Globus pallidus (tissue), 1 donor: ENCODE data around the gene CFAP44.
A peak's percentile ranks its signal among the peaks of the same experiment; 100 is the strongest.
"Not testable (repeated sequence)": the region's sequence is repeated elsewhere in the genome, so short reads cannot be mapped to it uniquely, and the experiment has no call there.

Source experiments
- DNase-seq: peaks from one replicate; pipeline ENCODE4 v3.0.0-alpha.2; 2015; ENCODE audit warnings: low spot score

Gene CFAP44, protein sequence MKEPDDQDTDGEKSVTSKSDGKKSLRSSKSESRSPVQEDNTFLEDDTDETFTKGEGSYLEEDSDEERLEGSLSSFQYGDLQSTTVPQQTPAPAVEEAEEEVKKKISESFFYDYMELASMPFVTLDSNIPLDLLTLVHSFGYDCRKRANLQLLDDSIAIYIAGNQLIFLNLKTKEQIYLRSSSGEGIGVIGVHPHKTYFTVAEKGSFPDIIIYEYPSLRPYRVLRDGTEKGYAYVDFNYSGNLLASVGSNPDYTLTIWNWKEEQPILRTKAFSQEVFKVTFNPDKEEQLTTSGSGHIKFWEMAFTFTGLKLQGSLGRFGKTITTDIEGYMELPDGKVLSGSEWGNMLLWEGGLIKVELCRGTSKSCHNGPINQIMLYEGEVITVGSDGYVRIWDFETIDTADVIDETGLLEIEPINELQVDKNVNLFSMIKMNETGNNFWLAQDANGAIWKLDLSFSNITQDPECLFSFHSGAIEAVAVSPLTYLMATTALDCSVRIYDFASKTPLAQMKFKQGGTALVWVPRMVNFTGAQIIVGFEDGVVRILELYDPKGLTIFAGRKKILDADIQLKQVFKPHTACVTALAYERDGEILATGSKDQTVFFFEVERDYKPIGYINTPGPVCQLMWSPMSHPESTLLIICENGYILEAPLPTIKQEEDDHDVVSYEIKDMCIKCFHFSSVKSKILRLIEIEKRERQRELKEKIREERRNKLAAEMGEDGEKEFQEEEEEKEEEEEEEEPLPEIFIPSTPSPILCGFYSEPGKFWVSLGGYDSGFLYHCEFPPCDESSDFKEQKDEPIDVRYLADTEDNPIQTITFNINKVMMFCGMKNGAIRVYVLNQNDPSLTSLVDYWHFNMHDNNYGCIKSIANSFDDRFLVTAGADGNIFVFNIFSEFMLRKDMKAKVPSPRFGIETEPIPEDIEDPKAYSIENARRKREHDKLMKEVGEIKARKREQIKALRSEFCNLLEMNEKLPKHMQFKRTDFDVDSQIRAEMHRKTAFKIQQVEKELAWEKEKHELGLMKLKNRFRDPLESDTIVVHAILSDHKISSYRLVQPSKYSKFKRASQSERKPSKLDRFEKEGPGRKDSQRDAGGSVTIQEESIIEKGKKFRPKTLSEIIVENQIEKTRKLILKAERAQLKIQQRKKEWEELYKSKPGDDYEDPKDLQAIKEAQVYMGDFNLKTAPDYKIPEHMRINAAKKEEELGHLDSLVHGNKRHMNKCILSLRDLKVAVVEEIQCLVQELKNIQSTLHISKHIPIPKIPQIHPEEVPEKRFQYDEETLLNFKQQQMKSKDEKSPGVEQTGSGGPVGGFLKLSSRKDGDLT (N-terminal part only)

DNA sequence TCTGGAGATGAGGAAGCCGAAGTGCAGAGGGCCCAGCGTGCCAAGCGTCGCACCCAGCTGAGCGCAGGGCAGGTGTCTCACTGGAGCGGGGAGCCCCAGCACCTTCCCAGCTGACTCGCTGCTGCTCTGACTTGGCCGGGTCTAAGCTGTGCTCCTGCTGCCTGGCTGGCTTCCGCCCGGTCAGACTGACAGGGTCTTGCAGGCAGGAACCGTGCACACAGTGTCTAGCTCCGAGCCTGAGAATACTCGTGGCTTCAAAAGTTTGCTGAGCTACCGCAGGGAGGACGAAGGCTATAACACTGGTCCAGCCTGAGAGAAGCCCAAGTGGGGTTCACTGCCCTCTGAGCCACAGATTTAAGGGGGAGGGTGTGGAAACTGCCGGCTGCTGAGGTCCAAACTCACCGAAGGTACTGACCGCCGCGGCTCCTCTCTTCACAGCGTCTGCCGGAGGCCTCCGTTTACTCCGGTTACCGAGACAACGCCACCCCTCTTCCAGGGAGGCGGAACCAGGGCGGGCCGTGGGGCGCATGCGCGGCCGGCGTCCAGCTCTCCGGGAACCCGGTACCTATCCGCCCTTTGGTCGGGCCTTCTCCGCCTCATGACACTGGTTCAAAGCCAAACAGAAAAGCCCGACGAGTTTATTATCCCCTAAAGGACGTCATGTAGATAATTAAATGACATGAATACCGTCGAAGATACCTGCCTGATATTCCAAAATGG, at the start of gene CFAP44:
Gene CFAP44 (minus strand): TSS at position 443 of the 720 bp plus-strand sequence. CDS start 7,829 bp downstream, outside the sequence.
- peak; percentile 54 for DNase-seq

DNA sequence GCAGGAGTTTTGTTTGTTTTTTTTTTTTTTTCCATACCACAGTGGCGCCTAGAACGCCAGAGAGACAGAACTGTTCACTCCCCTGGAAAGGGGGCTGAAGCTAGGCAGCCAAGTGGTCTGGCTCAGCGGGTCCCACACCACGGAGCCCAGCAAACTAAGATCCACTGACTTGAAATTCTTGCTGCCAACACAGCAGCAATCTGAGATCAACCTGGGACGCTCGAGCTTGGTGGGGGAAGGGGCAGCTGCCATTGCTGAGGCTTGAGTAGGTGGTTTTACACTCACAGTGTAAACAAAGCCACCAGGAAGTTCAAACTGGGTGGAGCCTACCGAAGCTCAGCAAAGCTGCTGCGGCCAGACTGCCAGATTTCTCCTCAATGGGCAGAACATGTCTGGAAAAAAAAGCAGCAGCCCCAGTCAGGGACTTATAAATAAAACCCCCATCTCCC, 43.9 kb upstream of the CFAP44 start:
- no peak for DNase-seq

GRCh38 chr3:113468539-113468938, 27.2 kb upstream of the CFAP44 start:
- DNase-seq: no peak

- no peak for DNase-seq
Measured at GRCh38 chr3:113461488-113461887, 20.2 kb upstream of the CFAP44 start.

DNA sequence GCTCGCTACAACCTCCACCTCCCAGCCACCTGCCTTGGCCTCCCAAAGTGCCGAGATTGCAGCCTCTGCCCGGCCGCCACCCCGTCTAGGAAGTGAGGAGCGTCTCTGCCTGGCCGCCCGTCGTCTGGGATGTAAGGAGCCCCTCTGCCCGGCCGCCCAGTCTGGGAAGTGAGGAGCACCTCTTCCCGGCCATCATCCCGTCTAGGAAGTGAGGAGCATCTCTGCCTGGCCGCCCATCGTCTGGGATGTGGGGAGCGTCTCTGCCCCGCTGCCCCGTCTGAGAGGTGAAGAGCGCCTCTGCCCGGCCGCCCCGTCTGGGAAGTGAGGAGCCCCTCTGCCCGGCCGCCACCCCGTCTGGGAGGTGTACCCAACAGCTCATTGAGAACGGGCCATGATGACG, 17.3 kb upstream of the CFAP44 start:
- not testable (repeated sequence) for DNase-seq

DNA sequence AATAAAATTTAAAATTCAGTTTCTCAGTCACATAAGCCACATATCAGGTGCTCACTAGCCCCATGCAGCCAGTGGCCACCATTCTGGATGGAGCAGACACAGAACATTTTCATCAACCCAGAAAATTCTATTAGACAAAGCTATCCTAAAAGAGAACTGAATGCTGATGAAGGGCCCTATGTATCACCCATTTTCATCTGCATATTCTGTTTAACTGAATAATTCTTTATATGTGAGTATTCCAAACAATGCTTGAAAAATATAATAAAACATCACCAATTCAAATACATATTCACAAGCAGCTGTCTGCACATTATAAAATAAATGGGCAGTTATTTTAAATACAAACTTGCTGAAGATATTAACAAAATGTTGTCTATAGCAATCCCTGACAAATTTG, 14.2 kb upstream of the CFAP44 start:
- no peak for DNase-seq

DNA sequence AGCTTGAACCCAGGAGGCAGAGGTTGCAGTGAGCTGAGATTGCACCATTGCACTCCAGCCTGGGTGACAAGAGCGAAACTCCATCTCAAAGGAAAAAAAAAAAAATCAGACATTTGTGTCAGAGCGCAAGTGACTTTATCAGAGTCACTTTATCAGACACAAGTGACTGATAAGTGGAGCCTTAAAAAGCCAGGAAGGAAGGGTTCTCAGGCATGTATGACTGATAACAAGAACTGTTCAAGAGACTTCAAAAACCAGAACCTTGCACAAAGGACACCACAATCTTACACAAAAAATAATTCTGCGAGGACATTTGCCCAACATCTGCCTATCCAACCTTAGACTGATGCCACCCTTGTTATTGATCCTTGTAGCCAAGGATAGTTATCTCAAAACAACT, 13.3 kb upstream of the CFAP44 start:
- no peak for DNase-seq

GRCh38 chr3:113454057-113454456, 12.8 kb upstream of the CFAP44 start:
- DNase-seq: no peak

- no peak for DNase-seq
Measured at GRCh38 chr3:113450911-113451310, 9.6 kb upstream of the CFAP44 start.

- no peak for DNase-seq
Measured at GRCh38 chr3:113439606-113440005, 1.7 kb downstream of the CFAP44 start.

GRCh38 chr3:113438224-113438623, 3.1 kb downstream of the CFAP44 start:
- no peak for DNase-seq

DNA sequence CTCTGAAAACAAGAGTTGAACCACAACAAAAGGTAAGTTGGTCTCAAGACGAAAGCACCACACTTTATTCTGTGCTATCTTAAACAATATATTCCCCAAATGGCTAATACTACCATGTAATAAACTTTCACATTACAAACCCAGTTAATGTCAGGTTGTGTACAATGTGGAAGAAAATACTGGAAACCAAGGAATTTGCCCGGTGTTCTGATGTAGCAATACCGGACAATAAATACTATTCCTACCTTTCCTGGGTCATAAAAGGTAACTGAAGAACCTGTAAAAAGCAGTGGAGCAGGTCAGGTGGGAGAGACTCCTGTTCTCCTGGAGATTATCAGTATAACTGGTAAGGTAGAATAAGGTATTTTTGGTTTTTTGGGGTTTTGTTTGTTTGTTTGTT, 3.9 kb downstream of the CFAP44 start:
- no peak for DNase-seq

DNA sequence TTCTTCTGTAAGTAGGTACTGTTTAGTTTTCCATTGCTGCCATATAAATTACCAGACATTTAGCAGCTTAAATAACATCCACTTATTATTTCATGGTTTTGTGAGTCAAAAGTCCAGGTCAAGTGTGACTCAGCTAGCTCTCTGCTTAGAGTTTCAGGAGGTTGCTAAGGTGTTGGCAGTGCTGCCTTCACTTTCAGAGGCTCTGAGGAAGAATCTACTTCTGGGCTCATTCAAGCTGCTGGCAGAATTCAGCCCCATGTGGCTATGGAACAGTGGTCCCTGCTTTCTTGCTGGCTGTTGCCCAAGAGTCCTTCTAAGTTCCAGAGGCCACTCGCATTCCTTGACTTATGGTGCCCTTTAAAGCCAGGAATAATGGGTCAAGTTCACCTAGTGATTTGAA, 4.5 kb downstream of the CFAP44 start:
- DNase-seq: no peak

GRCh38 chr3:113431811-113432210, 9.5 kb downstream of the CFAP44 start:
- no peak for DNase-seq

DNA sequence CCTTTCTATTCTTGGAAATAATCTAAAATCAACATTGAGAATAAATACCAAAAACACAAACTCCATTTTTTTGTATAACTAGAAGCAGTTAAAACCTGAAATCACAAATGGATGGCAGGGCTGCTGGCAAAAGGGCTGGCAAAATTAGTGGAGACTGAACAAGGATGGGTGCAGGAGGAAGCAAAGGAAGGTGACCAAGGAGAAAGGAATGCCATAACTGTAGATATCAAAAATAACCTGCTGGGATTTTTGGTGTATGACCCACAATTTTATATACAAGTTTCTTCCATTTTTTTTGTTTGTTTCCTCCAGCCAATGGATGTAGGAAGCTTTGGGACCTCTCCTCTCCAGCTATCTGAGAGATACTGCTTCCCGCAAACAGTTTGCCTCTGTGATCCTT, 12.7 kb downstream of the CFAP44 start:
- DNase-seq: no peak

GRCh38 chr3:113423699-113424098, 17.6 kb downstream of the CFAP44 start:
- no peak for DNase-seq

GRCh38 chr3:113421082-113421481, 20.2 kb downstream of the CFAP44 start:
- DNase-seq: no peak

DNA sequence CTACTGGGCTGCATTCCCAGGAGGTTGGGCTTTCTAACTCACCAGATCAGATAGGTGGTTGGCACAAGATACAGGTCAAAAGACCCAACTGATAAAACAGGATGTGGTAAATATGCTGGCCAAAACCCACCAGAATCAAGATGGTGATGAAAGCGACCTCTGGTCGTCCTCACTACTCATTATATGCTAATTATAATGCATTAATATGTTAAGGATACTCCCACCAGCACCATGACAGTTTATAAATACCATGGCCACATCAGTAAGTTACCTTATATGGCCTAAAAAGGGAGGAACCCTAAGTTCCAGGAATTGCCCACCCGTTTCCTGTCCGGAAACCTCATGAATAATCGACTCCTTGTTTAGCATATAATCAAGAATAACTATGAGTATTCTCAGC, 31.6 kb downstream of the CFAP44 start:
- DNase-seq: no peak

DNA sequence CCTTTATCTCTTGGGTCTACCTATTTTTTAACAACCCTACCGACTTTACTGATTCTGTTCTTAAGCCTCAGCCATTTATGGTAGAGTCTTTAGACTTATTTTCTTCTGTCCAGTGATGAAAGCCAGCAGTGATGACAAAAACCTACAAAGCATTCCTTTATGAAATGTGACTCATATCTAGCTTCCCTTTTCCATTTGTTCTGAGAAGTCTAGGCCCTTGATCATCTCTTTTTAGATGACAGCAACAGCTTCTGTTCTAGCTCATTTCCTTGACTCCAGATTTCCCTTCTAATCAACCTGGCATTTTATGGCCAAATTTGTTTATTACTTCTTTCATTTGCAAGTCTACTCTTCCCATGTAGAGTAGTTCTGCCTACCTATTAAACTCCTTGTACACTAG, 36.1 kb downstream of the CFAP44 start:
- no peak for DNase-seq

DNA sequence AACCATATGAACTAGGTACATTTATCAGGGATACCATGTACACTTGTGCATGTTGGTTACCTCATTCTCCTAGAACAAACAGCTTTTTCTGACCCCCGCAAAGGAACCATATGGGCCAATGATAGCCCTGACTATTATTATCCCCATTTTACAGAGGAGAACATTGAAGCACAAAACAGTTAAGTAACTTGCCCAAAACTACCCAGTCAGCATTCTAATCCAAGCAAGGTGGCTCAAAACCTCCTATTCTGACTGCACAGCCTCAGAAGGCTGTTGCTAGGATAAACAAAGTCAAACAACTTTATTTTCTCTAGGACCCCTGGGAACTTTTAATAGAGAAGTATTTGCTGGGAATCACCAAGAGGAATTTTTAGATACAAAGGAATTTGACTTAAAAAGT, 36.7 kb downstream of the CFAP44 start:
- DNase-seq: no peak
